Posterior vena cava (tissue), 2 donors: ENCODE measurements around the gene JAG2. TPM values are rescaled to one million over a fixed set of nuclear protein-coding genes. Genes with fewer than 3 reads are reported as not detected.
A peak's percentile ranks its signal among the peaks of the same experiment; 100 is the strongest.

Experiments used
- DNase-seq: peaks from one replicate; pipeline ENCODE4 v3.0.0-alpha.2; 2020; ENCODE audit warnings: low spot score
- intact Hi-C, 2 donors: fragments of 100-400 bp; cut with DNase I; formaldehyde crosslinking; loops; one replicate each; pipeline versions ENCODE4 v1.14.1 to v1.14.2; 2022 to 2023
- total RNA-seq, 2 donors: library from RNA; stranded (reverse); fragmentation: NEBNext Ultra II Directional; extraction: Animal tissue kit (Norgen Biotek cat#: 25700); gene quantifications; one replicate each; pipeline ENCODE4 v1.2.1, GENCODE V29; 2021
- donor health status: DM: yes; HTN: yes; CAD: no.
- donor health status: DM: yes; HTN: yes; CAD: no.

The JAG2 gene
- total RNA-seq, 2 donors from 2014 or later: 13.0 to 17.3 TPM

DNA sequence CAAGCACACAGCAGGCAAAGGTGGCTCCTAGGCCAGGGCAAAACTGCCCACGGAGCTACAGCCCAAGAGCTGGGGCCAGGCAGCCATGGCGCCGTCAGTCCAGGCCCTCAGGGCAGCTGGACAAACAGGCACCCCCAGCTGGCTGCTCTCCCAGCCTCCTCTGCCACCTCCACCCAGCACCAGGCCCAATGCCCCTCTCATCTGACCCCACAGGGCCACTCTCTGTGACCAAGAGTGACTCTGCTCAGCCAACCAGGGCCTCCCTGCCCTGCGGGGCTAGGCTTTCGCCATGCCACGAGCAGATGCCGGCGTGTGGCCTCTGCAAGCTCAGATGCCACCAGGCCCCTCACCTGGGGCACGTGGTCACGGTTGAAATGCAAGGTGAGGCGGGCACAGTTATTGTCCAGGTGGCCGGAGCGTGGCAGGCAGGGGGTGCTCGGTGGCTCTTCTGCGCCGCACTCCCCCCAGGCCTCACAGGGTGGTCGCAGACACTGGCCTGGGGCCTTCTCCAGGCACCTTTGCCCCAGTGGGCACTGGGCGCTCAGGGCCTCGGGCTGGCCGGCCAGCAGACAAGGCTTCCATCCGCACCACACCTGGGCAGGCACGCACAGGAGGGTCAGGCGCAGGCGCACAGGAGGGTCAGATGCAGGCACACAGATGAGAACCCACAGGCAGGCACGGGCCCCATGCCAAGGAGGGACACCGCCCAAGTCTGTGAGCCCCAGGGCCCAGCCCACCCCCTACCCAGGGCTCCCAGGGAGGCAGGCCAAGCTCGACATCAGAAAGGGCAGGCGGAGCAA is 23.0 kb downstream of the JAG2 start:
- intact Hi-C loops: no loop called here
- DNase-seq: peak; percentile 76

DNA sequence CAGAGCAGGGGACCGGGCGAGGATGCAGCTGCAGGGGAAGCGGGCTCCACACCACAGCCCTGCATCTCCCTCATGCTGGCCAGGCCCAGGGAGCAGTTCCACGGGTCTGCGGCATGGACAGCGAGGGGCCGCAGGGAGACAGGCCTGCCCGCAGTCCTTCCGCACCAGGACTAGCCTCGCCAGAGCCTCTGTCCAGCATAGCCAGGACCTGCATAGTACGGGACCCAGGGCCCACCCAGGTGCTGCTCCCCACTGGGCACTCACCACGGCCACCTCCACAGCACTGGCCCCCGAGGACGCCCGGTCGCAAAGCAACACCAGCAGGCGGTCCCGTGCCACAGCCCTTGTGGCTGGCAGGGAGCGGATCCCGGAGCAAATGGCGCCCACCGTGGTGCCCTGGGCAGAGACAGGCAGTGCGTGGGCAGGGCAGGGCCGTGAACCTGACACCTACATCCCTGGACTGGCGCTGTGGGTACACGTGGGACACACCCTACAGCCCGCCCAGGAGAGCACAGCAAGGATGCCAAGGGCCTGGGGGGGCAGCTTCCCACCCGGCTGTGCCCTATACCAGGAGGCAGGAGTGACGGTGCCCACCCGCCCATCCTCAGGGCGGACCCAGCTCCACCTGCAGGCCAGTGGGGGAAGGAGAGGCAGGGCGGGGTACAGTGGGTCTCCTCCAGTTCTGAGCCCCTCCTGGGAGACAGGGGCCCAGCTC is 23.8 kb downstream of the JAG2 start:
- intact Hi-C loops: no loop called here
- peak; percentile 68 for DNase-seq

DNA sequence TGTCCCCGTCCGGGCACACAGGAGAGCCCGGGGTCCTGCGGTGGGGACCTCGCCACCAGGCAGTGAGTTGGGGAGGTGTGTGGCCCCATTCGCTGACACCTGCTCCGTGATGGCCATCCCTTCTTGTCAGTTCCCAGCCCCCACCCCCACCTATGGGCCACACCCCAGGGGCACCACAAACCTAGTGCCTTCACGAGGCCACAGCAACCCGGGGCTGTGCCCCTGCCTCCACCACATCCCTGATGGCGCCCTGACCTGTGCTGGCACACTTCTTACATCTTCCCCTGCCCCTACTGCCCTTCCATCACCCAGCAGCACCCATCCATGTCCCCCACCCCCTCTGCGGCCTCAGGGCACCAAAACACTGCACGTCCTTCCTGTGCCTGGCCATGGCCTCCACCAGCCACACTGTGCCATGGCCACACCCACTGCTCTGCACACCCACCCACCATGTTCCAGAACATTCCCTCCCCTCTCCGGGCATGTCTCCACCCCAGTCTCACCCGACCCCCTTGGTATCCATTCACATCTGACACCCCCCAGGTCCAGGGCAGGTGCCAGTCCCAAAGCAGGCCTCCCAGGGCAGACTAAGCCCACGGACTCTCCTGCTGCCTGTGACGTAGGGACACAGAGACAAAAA is 24.4 kb downstream of the JAG2 start:
- intact Hi-C loops: no loop called here
- DNase-seq: peak; percentile 74

DNA sequence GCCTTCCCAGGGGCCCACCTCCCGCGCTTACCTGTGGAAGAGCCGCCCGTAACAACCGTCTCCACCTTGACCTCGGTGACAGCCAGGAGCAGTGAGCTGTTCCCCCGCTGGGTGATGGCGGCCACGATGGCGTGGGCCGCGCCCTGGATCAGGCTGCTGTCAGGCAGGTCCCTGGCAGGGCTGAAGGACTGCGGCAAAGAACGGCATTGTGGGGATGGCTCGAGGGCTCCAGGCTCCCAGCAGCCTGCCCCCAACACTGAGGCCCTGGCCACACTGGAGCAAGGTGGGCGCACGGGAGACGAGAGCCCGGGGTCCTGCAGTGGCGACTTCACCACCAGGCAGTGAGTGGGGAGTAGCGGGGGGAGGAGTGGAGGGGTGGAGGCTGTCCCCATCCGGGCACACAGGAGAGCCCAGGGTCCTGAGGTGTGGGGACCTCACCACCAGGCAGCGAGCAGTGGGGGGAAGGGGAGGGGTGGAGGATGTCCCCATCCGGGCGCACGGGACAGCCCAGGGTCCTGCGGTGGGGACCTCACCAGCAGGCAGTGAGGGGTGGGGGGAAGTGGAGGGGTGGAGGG is 25.0 kb downstream of the JAG2 start:
- intact Hi-C loops: no loop called here
- DNase-seq: no peak

DNA sequence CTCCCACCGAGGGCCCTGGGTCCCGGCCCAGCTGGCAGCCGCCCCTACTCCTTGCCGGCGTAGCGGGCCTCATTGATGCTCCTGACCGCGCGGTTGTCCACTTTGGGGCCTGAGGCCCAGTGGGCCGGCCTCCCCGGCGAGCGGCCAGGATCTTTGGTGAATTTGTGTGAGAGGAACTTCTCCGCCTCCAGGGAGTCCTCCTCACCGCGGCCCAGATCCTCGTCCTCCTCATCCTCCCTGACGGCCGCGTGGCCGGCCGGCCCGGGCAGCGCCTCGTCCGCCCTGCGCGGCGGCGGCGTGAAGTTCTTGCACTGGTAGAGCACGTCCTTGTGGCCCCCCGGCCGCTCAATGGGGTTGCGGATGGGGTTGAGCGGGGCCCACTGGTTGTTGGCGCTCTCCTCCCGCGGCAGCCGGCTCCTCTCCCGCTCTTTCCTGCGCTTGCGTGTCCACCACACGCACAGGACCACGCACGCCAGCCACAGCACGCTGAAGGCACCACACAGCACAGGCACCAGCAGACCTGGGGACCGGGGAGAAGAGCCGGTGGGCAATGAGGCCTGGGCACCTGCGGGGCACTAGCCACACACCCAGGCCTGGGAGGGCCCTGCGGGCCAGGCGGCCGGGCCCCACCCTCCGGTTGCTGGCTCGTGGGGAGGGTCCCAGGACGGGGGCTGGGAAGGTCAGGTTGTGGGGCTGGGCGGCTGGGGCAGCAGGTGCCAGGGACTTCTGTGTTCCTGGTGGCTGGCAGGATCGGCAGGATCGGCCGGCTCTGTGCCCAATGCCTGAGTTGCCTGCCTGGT is 25.7 kb downstream of the JAG2 start:
- DNase-seq: peak; percentile 75

DNA sequence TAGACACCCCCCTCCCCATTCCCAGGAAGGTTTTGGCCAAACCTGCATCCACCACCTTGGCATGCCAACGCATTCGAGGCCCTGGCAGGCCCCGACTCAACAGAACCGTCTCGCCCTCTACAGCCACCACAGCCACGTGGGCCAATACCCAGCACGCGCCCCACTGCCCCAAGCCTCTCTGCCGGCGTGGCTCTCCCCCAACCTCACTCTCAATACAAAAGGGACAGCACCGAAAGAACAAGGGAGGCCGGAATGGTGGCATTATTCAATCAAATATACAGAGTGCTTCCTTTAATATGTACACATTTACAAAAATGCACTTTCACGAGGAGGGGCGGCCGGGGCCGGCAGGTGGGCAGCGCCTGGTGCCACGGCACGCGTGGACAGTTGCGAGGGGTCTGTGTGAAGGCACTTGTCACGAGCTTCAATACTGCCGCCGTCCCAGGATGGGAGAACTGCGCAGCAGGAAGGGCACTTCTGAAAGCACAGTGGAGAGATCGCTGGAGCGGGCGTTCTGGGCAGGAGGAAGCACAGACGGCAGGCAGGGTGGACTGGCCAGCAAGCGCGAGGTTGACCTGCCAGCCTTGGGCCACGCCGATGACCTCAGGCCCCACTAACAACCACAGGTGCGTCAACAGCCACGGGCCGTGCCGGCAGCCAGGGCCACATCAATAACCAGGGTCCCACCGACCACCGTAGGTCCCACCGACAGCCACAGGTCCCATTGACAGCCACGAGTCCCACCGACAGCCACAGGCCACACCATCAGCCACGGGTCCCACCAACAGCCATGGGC is 26.9 kb downstream of the JAG2 start:
- intact Hi-C loops: no loop called here
- peak; percentile 73 for DNase-seq

More for the DNA sequence above, 25.7 kb downstream of the JAG2 start:
- intact Hi-C loops: no loop called here

DNA sequence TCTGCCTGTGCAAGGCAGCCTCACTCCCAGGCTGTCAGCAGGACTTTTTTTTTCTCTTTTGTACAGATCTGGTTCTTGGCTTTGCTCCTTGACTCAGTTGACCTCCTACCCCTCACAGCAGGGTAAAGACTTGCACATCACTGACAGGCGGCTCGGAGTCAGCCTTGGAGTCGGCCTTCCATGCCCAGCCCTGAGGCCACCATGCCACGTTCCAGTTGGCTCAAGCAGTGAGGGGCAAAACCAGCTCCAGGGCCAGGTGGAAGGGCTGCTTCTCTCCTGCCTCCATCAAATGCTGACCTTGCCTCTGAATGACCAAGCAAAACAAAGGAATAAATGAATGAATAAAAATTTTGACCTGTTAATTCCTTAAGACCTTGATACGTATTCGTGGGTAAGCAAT is 27.6 kb downstream of the JAG2 start:
- intact Hi-C loops: no loop called here
- DNase-seq: peak; percentile 48

DNA sequence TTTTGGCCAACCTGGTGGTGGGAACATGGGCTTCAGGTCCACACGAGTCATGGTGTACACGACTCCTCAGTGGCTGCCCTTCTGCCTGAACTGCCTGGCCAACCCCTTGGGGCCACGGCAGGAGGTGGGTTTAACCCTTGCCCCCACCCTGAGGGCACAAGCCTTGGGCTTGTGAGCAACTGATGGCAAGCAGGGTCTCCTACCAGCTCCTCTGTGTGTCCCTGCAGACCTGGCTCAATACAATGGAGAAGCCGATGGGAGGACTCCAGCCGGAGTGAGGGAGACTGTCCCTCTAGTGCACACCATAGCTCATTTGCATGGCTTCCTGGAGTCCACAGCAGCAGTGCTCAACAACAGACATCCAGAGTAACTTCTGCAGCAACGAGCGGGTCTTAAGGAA is 28.0 kb downstream of the JAG2 start:
- intact Hi-C loops: no loop called here
- peak; percentile 13 for DNase-seq

DNA sequence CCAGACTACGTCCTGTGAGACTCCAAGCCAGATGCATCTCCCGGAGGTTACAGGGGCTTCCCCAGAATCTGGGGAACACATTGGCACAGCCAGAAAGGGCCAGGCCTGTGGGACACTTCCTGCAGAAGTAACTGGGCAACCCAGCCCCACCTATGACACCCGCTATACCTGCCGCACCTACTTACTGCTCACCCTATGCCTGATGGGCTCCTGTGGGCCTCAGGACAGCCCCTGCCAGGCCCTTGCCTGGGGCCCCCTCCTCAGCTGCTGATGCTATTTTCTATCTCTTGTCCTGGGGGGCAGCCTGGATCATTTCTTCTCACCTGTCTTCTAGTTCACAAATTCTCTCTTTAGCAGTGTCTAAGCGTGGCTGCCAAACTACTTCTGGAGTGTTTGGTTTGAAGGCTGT is 28.7 kb downstream of the JAG2 start:
- intact Hi-C loops: no loop called here
- peak; percentile 42 for DNase-seq

DNA sequence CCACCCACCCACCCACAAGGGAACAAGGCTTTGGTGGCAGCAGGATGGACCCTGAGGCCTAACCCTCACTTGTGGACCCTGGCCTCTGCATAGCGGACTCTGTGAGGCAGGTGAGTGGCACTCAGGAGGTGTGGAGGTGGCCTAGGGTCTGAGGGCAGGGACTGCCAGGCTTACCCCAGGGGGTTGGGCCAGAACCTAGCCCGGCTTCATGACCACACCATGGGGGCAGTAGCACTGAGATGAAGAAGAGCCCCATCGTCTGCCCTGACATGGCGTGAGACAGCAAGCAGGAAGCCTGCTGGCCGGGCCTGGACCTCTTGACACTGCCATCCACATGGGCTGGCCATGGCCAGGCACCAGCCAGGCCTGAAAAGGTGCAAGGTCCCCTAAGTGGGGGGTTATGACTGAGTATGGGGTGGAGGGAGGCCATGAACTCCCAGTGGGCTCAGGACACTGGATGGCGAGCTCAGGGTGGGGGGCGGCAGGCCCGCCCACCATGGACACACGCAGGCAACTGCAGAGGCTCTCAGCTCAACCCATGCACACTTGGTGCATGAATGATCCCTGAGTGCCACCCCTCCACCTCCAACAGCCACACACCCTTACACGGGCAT is 29.3 kb downstream of the JAG2 start:
- intact Hi-C loops: no loop called here
- peak; percentile 42 for DNase-seq

DNA sequence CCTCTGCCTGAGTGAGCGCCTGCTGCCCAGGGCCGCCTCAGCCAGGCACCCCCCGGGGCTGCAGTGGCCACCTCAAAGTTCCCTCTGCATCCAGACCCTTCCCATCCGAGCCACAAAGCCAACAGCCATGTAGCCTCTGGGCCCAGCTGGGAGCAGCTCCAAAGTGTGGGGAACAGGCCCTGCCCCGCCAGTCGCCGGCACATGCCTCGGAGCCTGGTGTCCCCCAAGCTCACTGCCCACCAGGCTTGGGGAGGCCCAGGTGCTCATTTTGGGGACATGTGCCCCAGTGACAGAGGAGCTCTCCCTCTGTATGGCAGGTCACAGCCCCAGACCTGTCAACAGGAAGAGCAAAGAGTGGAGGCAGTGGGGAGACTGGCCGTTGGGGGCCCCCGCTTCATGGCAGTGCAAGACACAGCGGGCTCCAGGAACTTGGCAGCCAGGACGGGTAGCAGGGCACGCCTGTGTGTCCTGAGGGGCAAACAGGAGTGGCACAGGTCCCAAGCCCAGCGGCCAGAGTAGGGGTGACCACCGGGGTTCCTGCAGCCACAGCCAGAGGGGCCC is 29.9 kb downstream of the JAG2 start:
- DNase-seq: peak; percentile 73
- intact Hi-C loops: no loop called here

DNA sequence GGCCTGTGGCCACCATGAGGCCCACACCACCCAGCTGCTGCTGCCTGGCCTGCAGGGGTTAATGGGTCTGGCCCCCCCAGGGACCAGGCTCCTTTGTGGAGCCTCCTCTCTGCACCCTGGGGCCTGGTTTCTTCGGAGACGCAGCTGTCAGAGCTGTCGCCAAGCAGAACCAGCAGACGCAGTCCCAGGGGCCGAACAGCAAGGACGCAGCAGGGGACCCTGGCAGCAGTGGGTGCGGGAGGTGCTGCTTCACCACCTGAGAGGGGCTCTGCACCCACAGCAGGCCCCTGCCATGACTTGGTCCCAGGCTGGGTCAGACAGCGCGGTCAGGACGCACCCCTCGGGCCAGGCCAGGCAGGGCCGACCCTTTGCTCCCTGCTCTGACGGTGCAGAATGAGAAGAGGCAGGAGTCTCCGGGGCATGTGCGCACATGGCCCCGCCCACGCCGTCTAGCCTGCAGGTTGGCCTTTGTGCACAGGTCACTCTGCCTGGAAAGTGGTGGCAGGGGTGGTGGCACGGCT is 30.5 kb downstream of the JAG2 start:
- intact Hi-C loops: no loop called here
- peak; percentile 81 for DNase-seq

DNA sequence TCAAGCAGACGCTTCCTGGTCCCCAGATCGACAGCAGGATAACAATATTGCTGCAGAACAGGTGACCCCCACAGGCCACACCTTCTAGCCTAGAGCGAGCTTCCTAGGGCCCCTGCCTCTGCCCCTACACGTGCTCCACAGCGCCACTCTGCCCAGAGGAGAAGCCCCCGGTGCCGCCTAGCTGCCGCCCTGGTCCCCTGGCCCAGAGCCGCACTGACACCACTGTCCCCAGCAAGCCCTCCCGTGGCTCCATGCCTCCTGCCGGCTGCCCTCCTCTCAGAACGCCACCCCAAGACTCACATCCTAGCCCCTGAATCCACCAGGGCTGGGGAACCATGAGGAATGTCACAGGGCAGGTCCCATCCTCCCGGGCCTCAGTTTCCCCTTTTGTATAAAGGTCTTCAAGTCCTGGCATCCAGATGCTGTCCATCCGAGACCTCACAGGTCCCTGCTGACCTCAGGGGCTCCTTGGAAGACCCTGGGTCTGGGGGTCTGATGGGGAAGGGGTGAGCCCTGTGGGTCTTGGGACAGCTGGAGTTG is 31.0 kb downstream of the JAG2 start:
- peak; percentile 73 for DNase-seq
- intact Hi-C loops: no loop called here

DNA sequence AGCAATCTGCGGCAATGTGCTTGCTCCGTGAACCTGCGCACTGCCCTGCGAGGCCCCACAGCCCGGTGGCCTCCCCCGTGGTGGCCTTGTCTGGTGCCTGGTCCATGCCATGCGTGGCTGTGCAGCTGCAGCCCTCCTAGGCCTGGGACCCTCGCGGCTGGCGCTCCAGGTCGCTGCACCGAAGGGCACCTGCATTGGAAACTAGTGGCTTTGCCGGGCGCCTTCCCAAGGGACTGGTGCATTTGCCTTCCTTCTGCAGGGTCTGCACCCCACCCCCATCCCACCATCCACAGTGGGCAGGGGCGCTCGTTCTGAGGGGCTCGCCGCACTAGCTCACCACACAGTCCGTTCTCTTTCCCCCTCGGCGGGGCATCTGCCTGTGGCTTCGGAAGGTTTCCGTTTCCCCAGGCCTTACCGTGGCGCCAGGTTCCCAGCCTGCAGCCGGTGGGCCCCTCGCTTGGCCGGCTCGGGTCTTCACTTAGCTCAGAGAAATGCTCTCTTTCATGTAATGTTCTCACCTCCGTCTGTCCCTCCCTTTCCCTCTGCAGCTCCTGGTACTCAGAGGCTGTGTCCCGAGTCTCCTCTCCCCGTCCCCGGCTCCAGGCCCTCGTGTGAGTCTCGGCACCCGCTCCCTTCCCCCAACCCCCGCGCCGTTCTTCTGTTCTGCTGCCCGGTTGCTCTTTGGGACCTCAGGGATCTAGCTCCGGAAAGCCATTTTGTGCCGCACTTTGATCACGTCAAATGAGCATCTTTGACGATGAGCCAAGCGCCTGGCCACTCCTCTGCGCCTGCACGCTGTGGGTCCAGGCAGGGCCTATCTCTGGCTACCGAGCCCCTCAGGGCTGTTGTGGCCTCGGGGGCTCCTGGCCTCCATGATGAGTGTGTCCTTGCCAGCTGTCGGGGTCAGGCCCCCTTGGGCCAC is 31.9 kb downstream of the JAG2 start:
- intact Hi-C loops: no loop called here
- peak; percentile 77 for DNase-seq

DNA sequence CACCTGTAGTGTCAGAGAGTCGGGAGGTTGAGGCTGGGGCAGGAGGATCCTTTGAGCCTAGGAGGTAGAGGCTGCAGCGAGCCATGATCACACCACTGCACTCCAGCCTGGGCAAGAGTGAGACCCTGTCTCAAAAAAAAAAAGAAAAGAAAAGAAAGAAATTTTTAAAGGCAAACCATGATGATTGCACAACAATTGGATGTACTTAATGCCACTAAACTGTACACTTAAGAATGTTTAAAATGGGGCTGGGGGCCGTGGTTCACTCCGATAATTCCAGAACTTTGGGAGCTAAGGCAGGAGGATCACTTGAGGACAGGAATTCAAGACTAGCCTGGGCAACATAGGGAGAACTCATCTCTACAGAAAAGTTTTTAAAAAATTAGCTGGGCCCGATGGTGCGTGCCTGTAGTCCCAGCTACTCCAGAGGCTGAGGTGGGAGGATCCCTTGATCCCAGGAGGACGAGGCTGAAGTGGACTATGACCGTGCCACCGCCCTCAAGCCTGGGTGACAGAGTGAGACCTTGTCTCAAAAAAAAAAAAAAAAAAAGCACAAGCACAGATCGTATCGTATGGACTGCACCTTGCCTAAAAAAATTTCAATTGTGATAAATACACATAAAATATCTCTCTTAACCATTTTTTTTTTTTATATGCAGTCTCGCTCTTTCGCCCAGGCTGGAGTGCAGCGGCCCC is 32.7 kb downstream of the JAG2 start:
- intact Hi-C loops: no loop called here
- DNase-seq: peak; percentile 25
